ENCODE data around the gene SLC20A1.
A peak's percentile ranks its signal among the peaks of the same experiment; 100 is the strongest.

SLC20A1 gene

GRCh38 chr2:112644155-112644932 lies 1.4 kb upstream of the SLC20A1 start:
- DNase-seq (ENCODE audit: low read depth): no peak
- H3K4me3 ChIP-seq (ENCODE audit: low read depth, low read length): peak overlapping the region; percentile 92
- in situ Hi-C loops (cut with HindIII; ENCODE audit: low sequenced_read_pairs): no loop called here
- no peak for TF ChIP-seq CTCF (IDR thresholded peaks at IDR 0.05; ENCODE audit: low read depth, low read length, missing control alignments)

- in situ Hi-C loops (cut with HindIII; ENCODE audit: low sequenced_read_pairs): no loop called here
- H3K4me3 ChIP-seq (ENCODE audit: low read depth, low read length): peak overlapping the region; percentile 92
- TF ChIP-seq CTCF (IDR thresholded peaks at IDR 0.05; ENCODE audit: low read depth, low read length, missing control alignments): no peak
- no peak for DNase-seq (ENCODE audit: low read depth)
These were observed 818 bp upstream of the SLC20A1 start for GRCh38 chr2:112644933-112645309.

GRCh38 chr2:112646102-112646719 lies 472 bp downstream of the SLC20A1 start:
- no peak for TF ChIP-seq CTCF (IDR thresholded peaks at IDR 0.05; ENCODE audit: low read depth, low read length, missing control alignments)
- in situ Hi-C loops (cut with HindIII; ENCODE audit: low sequenced_read_pairs): no loop called here
- DNase-seq (ENCODE audit: low read depth): no peak
- H3K4me3 ChIP-seq (ENCODE audit: low read depth, low read length): peak overlapping the region; percentile 92

GRCh38 chr2:112646791-112647689 lies 1.3 kb downstream of the SLC20A1 start:
- H3K4me3 ChIP-seq (ENCODE audit: low read depth, low read length): peak overlapping the region; percentile 92
- in situ Hi-C loops (cut with HindIII; ENCODE audit: low sequenced_read_pairs): no loop called here
- DNase-seq (ENCODE audit: low read depth): no peak
- no peak for TF ChIP-seq CTCF (IDR thresholded peaks at IDR 0.05; ENCODE audit: low read depth, low read length, missing control alignments)

- peak overlapping the region; percentile 92 for H3K4me3 ChIP-seq (ENCODE audit: low read depth, low read length)
- DNase-seq (ENCODE audit: low read depth): no peak
- in situ Hi-C loops (cut with HindIII; ENCODE audit: low sequenced_read_pairs): no loop called here
- TF ChIP-seq CTCF (IDR thresholded peaks at IDR 0.05; ENCODE audit: low read depth, low read length, missing control alignments): no peak
These were observed 2.3 kb downstream of the SLC20A1 start for GRCh38 chr2:112648081-112648480.

GRCh38 chr2:112656679-112657078 lies 10.9 kb downstream of the SLC20A1 start:
- TF ChIP-seq CTCF (IDR thresholded peaks at IDR 0.05; ENCODE audit: low read depth, low read length, missing control alignments): no peak
- in situ Hi-C loops (cut with HindIII; ENCODE audit: low sequenced_read_pairs): no loop called here

More at GRCh38 chr2:112656679-112657078, 10.9 kb downstream of the SLC20A1 start:
- no peak for DNase-seq (ENCODE audit: low read depth)
- no peak overlapping the region for H3K4me3 ChIP-seq (ENCODE audit: low read depth, low read length)
